GM12872 (cell line): ENCODE measurements around the gene MGAT4C.

ENCODE experiments used
- CTCF ChIP-seq: IDR thresholded peaks from 3 replicates; pipeline ENCODE4 v1.5.1; 2011; ENCODE audit warnings: low read depth, mild to moderate bottlenecking, low read length, moderate library complexity; ENCODE audit not compliant: insufficient read depth

MGAT4C gene

GRCh38 chr12:86229772-86230171, 26.4 kb downstream of the MGAT4C start:
- no peak for TF ChIP-seq CTCF

GRCh38 chr12:86228656-86229055, 27.5 kb downstream of the MGAT4C start:
- no peak for TF ChIP-seq CTCF

- no peak for TF ChIP-seq CTCF
Observed at GRCh38 chr12:86226481-86226880, 29.7 kb downstream of the MGAT4C start.

- no peak for TF ChIP-seq CTCF
Observed at GRCh38 chr12:86216591-86216990, 39.6 kb downstream of the MGAT4C start.

GRCh38 chr12:86213012-86213411, 43.2 kb downstream of the MGAT4C start:
- no peak for TF ChIP-seq CTCF

- no peak for TF ChIP-seq CTCF
Observed at GRCh38 chr12:86198696-86199444, 57.3 kb downstream of the MGAT4C start.

- no peak for TF ChIP-seq CTCF
Observed at GRCh38 chr12:86196465-86196864, 59.7 kb downstream of the MGAT4C start.

GRCh38 chr12:86194721-86195120, 61.5 kb downstream of the MGAT4C start:
- no peak for TF ChIP-seq CTCF
